OCI-LY7 (cell line): ENCODE results near the gene DGKE. TPM values are rescaled to one million over a fixed set of nuclear protein-coding genes. Genes with fewer than 3 reads are reported as not detected.

Source experiments
- BruUV-seq: library from RNA; stranded (reverse); fragments of 400-500 nt; replicated peaks from 2 replicates; lab custom pipeline; 2021; lab: Mats Ljungman, UMichigan
- CTCF ChIA-PET: fragments of 300-600 bp; sonication (Branson Sonifier 250); formaldehyde crosslinking; loops from one replicate; lab custom pipeline; 2022; ENCODE audit warnings: antibody characterized with exemption; ENCODE audit not compliant: unreplicated experiment; lab: Charles Lee
- POLR2A ChIA-PET: fragments of 300-600 bp; sonication (Branson Sonifier 250); formaldehyde crosslinking; loops from one replicate; lab custom pipeline; 2022; ENCODE audit warnings: antibody characterized with exemption; lab: Charles Lee
- DNase-seq: peaks from one replicate; pipeline ENCODE4 v3.0.0-alpha.2; 2015; ENCODE audit warnings: low spot score
- H2AFZ ChIP-seq: fragments of 200-600 bp; sonication (generic), shearing (Covaris generic); 2 replicates; pipeline ENCODE4 v1.6.1; 2014; ENCODE audit warnings: mild to moderate bottlenecking, antibody characterized with exemption, low read length, moderate library complexity
- H3K27ac ChIP-seq: fragments of 200-600 bp; sonication (generic); 2 replicates; pipeline ENCODE4 v1.5.1; 2014; ENCODE audit warnings: mixed run types, low read depth, mild to moderate bottlenecking, moderate library complexity, low read length, inconsistent platforms; ENCODE audit not compliant: poor library complexity, severe bottlenecking
- H3K36me3 ChIP-seq: fragments of 200-600 bp; sonication (generic); 2 replicates; pipeline ENCODE4 v1.6.1; 2014; ENCODE audit warnings: mild to moderate bottlenecking, antibody characterized with exemption, low read length, moderate library complexity, mixed read lengths; ENCODE audit not compliant: insufficient read depth
- H3K4me1 ChIP-seq: fragments of 200-600 bp; sonication (generic); 2 replicates; pipeline ENCODE4 v1.5.1; 2014; ENCODE audit warnings: mild to moderate bottlenecking, low read length; ENCODE audit not compliant: insufficient read depth, poor library complexity, severe bottlenecking
- H3K4me2 ChIP-seq: fragments of 200-600 bp; sonication (generic); 2 replicates; pipeline ENCODE4 v1.6.1; 2014; ENCODE audit warnings: mild to moderate bottlenecking, low read length
- H3K4me3 ChIP-seq: fragments of 200-600 bp; sonication (generic); 2 replicates; pipeline ENCODE4 v1.5.1; 2014; ENCODE audit warnings: mild to moderate bottlenecking, low read depth, low read length; ENCODE audit not compliant: poor library complexity, severe bottlenecking
- H3K79me2 ChIP-seq: fragments of 200-600 bp; sonication (generic); 2 replicates; pipeline ENCODE4 v1.6.1; 2016; ENCODE audit warnings: low read depth, mild to moderate bottlenecking, low read length, moderate library complexity, mixed read lengths; ENCODE audit not compliant: insufficient read depth
- H3K9me2 ChIP-seq: fragments of 200-600 bp; sonication (generic); 2 replicates; pipeline ENCODE4 v1.6.1; 2016; ENCODE audit warnings: mild to moderate bottlenecking, low read length, mixed read lengths; ENCODE audit not compliant: insufficient read depth
- H3K9me3 ChIP-seq: fragments of 200-600 bp; sonication (generic); 2 replicates; pipeline ENCODE4 v1.6.1; 2014; ENCODE audit warnings: mild to moderate bottlenecking, mixed run types, low read length, mixed read lengths
- H4K20me1 ChIP-seq: fragments of 200-600 bp; sonication (generic); 2 replicates; pipeline ENCODE4 v1.6.1; 2014; ENCODE audit warnings: mild to moderate bottlenecking, antibody characterized with exemption, low read length, moderate library complexity, mixed read lengths; ENCODE audit not compliant: insufficient read depth
- EZH2phosphoT487 ChIP-seq: fragments of 200-600 bp; sonication (generic); IDR thresholded peaks from 2 replicates; pipeline ENCODE4 v1.6.1; 2018; ENCODE audit warnings: low read depth, borderline replicate concordance, mild to moderate bottlenecking, mixed run types, antibody characterized with exemption, low read length, moderate library complexity, mixed read lengths
- intact Hi-C: fragments of 100-400 bp; cut with micrococcal nuclease; formaldehyde crosslinking; loops from one replicate; pipeline ENCODE4 v1.10.0; 2022; ENCODE audit not compliant: unreplicated experiment
- total RNA-seq, 2 experiments: library from RNA; depleted of rRNA in 1 of 2; stranded (reverse); fragments of >200 nt in 1 of 2; shearing (Covaris generic) in 1 of 2; gene quantifications; 2 replicates each; pipeline ENCODE4 v1.2.3, GENCODE V29; 2014 to 2022
- TF ChIP-seq, protein P1 (sequence below): fragments of 200-600 bp; sonication (generic); conservative IDR thresholded peaks from 2 replicates; pipeline ENCODE4 v1.5.1; 2014; ENCODE audit warnings: mild to moderate bottlenecking, antibody characterized with exemption, low read length, moderate library complexity, mixed read lengths

Gene DGKE
- total RNA-seq, 2 experiments from 2014 or later: 8.6 to 21.4 TPM

- POLR2A ChIA-PET: interaction anchor here (0.5 kb wide), 1 partner anchor 479 kb away, joined by 3 read pairs; no protein-coding TSS in a partner anchor
- CTCF ChIA-PET: no interaction called here
These were observed 47.8 kb downstream of the DGKE start for GRCh38 chr17:56881685-56882295.

GRCh38 chr17:56883616-56884015 lies 49.7 kb downstream of the DGKE start:
- BruUV-seq: no TSS peak
- CTCF ChIA-PET: no interaction called here

More at GRCh38 chr17:56881685-56882295, 47.8 kb downstream of the DGKE start:
- no TSS peak for BruUV-seq
- H3K9me2 ChIP-seq: no peaks in the 10 kb centered on the region
- H3K4me2 ChIP-seq: no peak overlapping the region
- no peak for DNase-seq
- H3K36me3 ChIP-seq: no peaks in the 10 kb centered on the region
- H3K79me2 ChIP-seq: no peaks in the 10 kb centered on the region
- no peaks in the 10 kb centered on the region for H3K4me1 ChIP-seq
- H3K27ac ChIP-seq: no peak overlapping the region
- intact Hi-C loops: no loop called here
- TF ChIP-seq EZH2phosphoT487: no peak
- TF ChIP-seq, protein P1, sequence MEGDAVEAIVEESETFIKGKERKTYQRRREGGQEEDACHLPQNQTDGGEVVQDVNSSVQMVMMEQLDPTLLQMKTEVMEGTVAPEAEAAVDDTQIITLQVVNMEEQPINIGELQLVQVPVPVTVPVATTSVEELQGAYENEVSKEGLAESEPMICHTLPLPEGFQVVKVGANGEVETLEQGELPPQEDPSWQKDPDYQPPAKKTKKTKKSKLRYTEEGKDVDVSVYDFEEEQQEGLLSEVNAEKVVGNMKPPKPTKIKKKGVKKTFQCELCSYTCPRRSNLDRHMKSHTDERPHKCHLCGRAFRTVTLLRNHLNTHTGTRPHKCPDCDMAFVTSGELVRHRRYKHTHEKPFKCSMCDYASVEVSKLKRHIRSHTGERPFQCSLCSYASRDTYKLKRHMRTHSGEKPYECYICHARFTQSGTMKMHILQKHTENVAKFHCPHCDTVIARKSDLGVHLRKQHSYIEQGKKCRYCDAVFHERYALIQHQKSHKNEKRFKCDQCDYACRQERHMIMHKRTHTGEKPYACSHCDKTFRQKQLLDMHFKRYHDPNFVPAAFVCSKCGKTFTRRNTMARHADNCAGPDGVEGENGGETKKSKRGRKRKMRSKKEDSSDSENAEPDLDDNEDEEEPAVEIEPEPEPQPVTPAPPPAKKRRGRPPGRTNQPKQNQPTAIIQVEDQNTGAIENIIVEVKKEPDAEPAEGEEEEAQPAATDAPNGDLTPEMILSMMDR: no peak
- no peaks in the 10 kb centered on the region for H4K20me1 ChIP-seq
- H3K4me3 ChIP-seq: no peak overlapping the region
- H3K9me3 ChIP-seq: no peaks in the 10 kb centered on the region
- no peak overlapping the region for H2AFZ ChIP-seq

More at GRCh38 chr17:56883616-56884015, 49.7 kb downstream of the DGKE start:
- no peaks in the 10 kb centered on the region for H4K20me1 ChIP-seq
- no peak overlapping the region for H2AFZ ChIP-seq
- H3K4me3 ChIP-seq: no peak overlapping the region
- H3K9me2 ChIP-seq: no peaks in the 10 kb centered on the region
- H3K4me2 ChIP-seq: no peak overlapping the region
- intact Hi-C loops: no loop called here
- H3K79me2 ChIP-seq: no peaks in the 10 kb centered on the region
- TF ChIP-seq, protein P1: no peak
- no peak for TF ChIP-seq EZH2phosphoT487
- H3K36me3 ChIP-seq: no peaks in the 10 kb centered on the region
- POLR2A ChIA-PET: no interaction called here
- no peak overlapping the region for H3K27ac ChIP-seq
- peaks cover 7% of the 10 kb centered on the region; the same call in 1 of the 2 replicates for H3K9me3 ChIP-seq
- H3K4me1 ChIP-seq: no peaks in the 10 kb centered on the region
- DNase-seq: no peak
